Osteoblast (primary cell): ENCODE data around the gene KREMEN1. TPM values are rescaled to one million over a fixed set of nuclear protein-coding genes. Genes with fewer than 3 reads are reported as not detected.

ENCODE experiments used
- DNase-seq: peaks from one replicate; pipeline ENCODE4 v3.0.0; 2011; ENCODE audit warnings: low spot score, mixed read lengths; ENCODE audit not compliant: insufficient read length; ENCODE audit errors: missing footprints
- H2AFZ ChIP-seq: 2 replicates; pipeline ENCODE4 v1.6.0; 2011; ENCODE audit warnings: mild to moderate bottlenecking, low read length
- H3K27ac ChIP-seq: 2 replicates; pipeline ENCODE4 v1.5.1; 2011; ENCODE audit warnings: mild to moderate bottlenecking, low read depth, low read length, moderate library complexity
- H3K27me3 ChIP-seq: 2 replicates; pipeline ENCODE4 v1.6.0; 2012; ENCODE audit warnings: mild to moderate bottlenecking, control low read depth, inconsistent platforms, low read length, moderate library complexity; ENCODE audit not compliant: insufficient read depth
- H3K36me3 ChIP-seq: 2 replicates; pipeline ENCODE4 v1.5.1; 2011; ENCODE audit warnings: mild to moderate bottlenecking, low read length, control low read depth, moderate library complexity; ENCODE audit not compliant: insufficient read depth
- H3K4me1 ChIP-seq: 2 replicates; pipeline ENCODE4 v1.5.1; 2011; ENCODE audit warnings: mild to moderate bottlenecking, low read length, control low read depth, moderate library complexity; ENCODE audit not compliant: insufficient read depth
- H3K4me2 ChIP-seq: 2 replicates; pipeline ENCODE4 v1.6.0; 2011; ENCODE audit warnings: mild to moderate bottlenecking, low read length; ENCODE audit not compliant: insufficient read depth
- H3K4me3 ChIP-seq: fragments of 200-600 bp; sonication (generic); 3 replicates; pipeline ENCODE4 v1.5.1; 2012; ENCODE audit warnings: mild to moderate bottlenecking, low read length, inconsistent platforms; ENCODE audit not compliant: insufficient read depth
- H3K79me2 ChIP-seq: 2 replicates; pipeline ENCODE4 v1.6.0; 2012; ENCODE audit warnings: mild to moderate bottlenecking, low read length, control low read depth, inconsistent platforms; ENCODE audit not compliant: insufficient read depth
- H3K9me3 ChIP-seq: 2 replicates; pipeline ENCODE4 v1.5.1; 2011; ENCODE audit warnings: low read depth, low read length, control low read depth
- H4K20me1 ChIP-seq: 2 replicates; pipeline ENCODE4 v1.6.0; 2012; ENCODE audit warnings: mild to moderate bottlenecking, low read length, control low read depth; ENCODE audit not compliant: insufficient read depth
- total RNA-seq: library from RNA; depleted of rRNA; stranded (reverse); fragments of >200 nt; gene quantifications from 2 replicates; pipeline ENCODE4 v1.2.3, GENCODE V29; 2012
- TF ChIP-seq, protein P1 (sequence below): IDR thresholded peaks from 2 replicates; pipeline ENCODE4 v1.5.1; 2011; ENCODE audit warnings: mild to moderate bottlenecking, low read depth, low read length, moderate library complexity; ENCODE audit errors: extremely low read depth

KREMEN1 gene
- total RNA-seq, 1 donor, result 6.5 TPM

DNA sequence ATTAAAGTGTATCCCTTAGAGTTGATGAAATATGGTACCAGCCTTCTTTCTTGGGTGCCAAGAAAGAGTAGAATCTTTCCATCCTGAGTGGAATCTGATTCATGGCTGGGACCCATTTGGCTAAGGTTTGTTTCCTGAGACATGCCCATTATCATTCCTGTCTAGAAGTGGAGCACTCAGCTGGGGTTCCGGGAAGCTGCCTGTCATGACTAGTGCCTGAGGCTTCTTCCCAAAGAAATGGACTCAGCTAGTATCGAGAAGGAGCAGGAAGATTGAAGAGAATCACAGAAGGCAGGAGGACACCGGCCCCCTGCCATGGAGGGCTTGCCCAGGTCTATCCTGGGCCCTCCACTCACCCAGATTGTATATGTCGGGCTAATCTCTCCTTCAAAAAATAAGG is 57.6 kb downstream of the KREMEN1 start:
- Histone ChIP-seq H3K27me3 (no peaks in the 10 kb centered on the region), H3K79me2 (no peaks in the 10 kb centered on the region), H3K4me3 (no peak overlapping the region), H4K20me1 (no peaks in the 10 kb centered on the region), H3K4me1 (peaks cover 10% of the 10 kb centered on the region), H3K36me3 (no peaks in the 10 kb centered on the region), H3K9me3 (no peaks in the 10 kb centered on the region), H3K27ac (no peak overlapping the region), H2AFZ (no peak overlapping the region), H3K4me2 (no peak overlapping the region)
- DNase-seq, result no peak
- TF ChIP-seq, protein P1, sequence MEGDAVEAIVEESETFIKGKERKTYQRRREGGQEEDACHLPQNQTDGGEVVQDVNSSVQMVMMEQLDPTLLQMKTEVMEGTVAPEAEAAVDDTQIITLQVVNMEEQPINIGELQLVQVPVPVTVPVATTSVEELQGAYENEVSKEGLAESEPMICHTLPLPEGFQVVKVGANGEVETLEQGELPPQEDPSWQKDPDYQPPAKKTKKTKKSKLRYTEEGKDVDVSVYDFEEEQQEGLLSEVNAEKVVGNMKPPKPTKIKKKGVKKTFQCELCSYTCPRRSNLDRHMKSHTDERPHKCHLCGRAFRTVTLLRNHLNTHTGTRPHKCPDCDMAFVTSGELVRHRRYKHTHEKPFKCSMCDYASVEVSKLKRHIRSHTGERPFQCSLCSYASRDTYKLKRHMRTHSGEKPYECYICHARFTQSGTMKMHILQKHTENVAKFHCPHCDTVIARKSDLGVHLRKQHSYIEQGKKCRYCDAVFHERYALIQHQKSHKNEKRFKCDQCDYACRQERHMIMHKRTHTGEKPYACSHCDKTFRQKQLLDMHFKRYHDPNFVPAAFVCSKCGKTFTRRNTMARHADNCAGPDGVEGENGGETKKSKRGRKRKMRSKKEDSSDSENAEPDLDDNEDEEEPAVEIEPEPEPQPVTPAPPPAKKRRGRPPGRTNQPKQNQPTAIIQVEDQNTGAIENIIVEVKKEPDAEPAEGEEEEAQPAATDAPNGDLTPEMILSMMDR, result no peak

DNA sequence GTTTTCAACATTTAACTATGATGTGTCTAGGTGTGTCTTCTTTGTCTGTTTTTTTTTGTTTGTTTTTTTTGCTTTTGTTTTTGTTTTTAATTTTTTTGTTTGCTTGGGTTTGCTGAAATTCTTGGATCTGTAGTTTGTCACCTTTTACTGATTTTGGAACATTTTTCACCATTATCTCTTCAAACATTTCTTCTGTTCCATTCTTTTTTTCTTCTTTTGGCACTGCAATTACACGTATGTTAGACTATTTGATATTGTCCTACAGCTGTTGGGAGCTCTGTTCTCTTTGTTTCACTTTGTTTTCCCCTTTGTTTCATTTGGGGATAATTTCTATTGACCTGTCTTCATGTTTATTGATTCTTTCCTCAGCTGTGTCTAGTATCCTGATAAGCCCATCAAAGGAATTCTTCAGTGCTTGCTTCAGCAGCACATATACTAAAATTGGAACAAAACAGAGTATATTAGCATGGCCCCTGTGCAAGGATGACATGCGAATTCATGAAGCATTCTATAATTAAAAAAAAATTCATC is 60.8 kb downstream of the KREMEN1 start:
- no peak for DNase-seq
- Histone ChIP-seq H3K27me3 (no peaks in the 10 kb centered on the region), H3K4me3 (no peak overlapping the region), H2AFZ (no peak overlapping the region), H3K4me2 (no peak overlapping the region), H4K20me1 (no peaks in the 10 kb centered on the region), H3K27ac (no peak overlapping the region), H3K79me2 (no peaks in the 10 kb centered on the region), H3K4me1 (peaks cover 10% of the 10 kb centered on the region), H3K36me3 (no peaks in the 10 kb centered on the region), H3K9me3 (no peaks in the 10 kb centered on the region)
- TF ChIP-seq, protein P1, result no peak

DNA sequence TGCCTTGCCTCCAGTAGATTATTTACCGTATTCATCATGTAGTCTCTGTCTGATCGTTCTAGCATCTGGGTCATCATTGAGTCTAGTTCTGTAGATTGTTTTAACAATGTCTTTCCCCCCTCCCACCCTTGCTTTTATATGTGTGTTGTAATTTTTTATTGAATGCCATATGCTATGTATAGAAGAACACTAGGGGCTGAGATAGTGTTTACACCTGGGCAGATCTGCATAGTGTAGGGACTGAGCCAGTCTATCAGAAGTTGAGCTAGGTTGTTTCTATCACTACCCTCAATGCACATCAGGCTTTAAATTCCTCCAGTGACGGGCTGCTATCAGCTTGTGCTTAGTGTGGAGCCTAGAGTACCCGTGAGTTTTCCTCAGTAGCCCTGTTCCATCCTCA is 61.6 kb downstream of the KREMEN1 start:
- Histone ChIP-seq H3K4me2 (no peak overlapping the region), H4K20me1 (no peaks in the 10 kb centered on the region), H3K27ac (no peak overlapping the region), H3K4me1 (peaks cover 3% of the 10 kb centered on the region), H3K4me3 (no peak overlapping the region), H2AFZ (no peak overlapping the region), H3K9me3 (no peaks in the 10 kb centered on the region), H3K27me3 (no peaks in the 10 kb centered on the region), H3K36me3 (no peaks in the 10 kb centered on the region), H3K79me2 (no peaks in the 10 kb centered on the region)
- TF ChIP-seq, protein P1, result no peak
- DNase-seq, result no peak

DNA sequence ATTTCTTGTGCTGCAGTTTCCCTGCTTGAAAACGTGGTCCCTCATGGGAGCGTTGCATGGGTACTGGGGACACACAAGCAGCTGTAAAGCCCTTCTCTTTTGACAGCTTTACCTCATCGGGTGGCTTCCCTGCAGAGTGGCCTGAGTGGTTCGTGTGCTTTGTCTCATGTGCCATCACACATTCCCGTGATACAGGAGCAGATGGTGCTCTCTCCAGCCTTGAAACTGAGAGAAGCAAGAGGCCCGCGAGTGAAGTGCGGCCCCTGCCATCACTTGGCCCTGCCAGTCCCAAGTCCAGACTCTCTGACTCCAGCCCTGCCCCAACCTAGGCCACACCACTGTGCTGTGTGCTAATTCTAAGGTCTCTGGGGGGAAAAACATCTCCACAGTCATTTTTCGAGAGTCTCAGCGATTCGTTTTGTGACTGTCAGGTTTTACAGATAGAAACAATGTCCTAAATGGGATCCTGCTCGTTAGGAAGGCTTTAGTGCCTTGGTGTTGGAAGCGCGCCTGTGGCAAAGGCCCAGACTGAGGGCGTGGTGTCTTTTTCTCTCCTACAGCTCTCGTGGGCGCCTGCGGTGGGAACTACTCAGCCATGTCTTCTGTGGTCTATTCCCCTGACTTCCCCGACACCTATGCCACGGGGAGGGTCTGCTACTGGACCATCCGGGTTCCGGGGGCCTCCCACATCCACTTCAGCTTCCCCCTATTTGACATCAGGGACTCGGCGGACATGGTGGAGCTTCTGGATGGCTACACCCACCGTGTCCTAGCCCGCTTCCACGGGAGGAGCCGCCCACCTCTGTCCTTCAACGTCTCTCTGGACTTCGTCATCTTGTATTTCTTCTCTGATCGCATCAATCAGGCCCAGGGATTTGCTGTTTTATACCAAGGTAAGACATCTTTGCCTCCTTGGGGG is 64.2 kb downstream of the KREMEN1 start:
- Histone ChIP-seq H4K20me1 (no peaks in the 10 kb centered on the region), H3K4me3 (no peak overlapping the region), H3K4me2 (no peak overlapping the region), H3K79me2 (no peaks in the 10 kb centered on the region), H3K27ac (no peak overlapping the region), H2AFZ (no peak overlapping the region), H3K27me3 (no peaks in the 10 kb centered on the region), H3K9me3 (no peaks in the 10 kb centered on the region), H3K4me1 (peaks cover 3% of the 10 kb centered on the region), H3K36me3 (no peaks in the 10 kb centered on the region)
- DNase-seq, result no peak
- TF ChIP-seq, protein P1, result no peak
